Right lobe of liver (tissue), 4 donors: ENCODE data around the gene ERBIN.

ENCODE experiments used
- CTCF ChIP-seq, 4 donors: fragments of 200-600 bp in 3 of 4; fragments of 450-650 bp in 1 of 4; IDR thresholded peaks; one replicate each; pipeline versions ENCODE4 v1.5.1 to v1.8.0; 2016 to 2022; ENCODE audit warnings: antibody characterized with exemption in 4 of 4, mild to moderate bottlenecking in 2 of 4
- POLR2A ChIP-seq: fragments of 450-650 bp; IDR thresholded peaks from one replicate; pipeline ENCODE4 v1.6.1; 2017; ENCODE audit warnings: antibody characterized with exemption, mild to moderate bottlenecking
- donor health status: DM: no; HTN: no; CAD: no.
- donor health status: DM: no; HTN: no; CAD: no.
- donor health status: DM: no; HTN: yes; CAD: no.

- no peak for TF ChIP-seq POLR2A
- no peak for TF ChIP-seq CTCF (IDR thresholded peaks at IDR 0.05)
These were observed 202.8 kb downstream of the ERBIN start for GRCh38 chr5:66129144-66129543.
